ENCODE results near the gene TTC12.

DNA sequence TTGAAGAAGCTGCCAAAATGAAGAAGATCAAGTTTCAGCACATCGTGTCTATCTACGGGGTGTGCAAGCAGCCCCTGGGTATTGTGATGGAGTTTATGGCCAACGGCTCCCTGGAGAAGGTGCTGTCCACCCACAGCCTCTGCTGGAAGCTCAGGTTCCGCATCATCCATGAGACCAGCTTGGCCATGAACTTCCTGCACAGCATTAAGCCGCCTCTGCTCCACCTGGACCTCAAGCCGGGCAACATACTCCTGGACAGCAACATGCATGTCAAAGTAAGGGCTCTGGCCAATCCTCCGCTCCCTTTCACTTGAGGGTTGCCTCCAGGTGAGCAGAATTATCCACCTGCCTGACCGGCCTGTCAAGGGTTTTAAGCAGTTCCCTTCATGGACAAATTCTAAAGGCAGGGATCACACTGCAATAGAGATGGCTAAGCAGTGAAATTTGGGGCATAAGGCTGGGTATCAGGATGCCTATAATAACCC, 79.2 kb downstream of the TTC12 start:
- TF ChIP-seq, protein P1, sequence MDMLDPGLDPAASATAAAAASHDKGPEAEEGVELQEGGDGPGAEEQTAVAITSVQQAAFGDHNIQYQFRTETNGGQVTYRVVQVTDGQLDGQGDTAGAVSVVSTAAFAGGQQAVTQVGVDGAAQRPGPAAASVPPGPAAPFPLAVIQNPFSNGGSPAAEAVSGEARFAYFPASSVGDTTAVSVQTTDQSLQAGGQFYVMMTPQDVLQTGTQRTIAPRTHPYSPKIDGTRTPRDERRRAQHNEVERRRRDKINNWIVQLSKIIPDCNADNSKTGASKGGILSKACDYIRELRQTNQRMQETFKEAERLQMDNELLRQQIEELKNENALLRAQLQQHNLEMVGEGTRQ (IDR thresholded peaks at IDR 0.05; ENCODE audit: borderline replicate concordance, low read depth, low read length) = no peak
- TF ChIP-seq EZH2phosphoT487 (IDR thresholded peaks at IDR 0.05; ENCODE audit: borderline replicate concordance, low read depth) = no peak
- no peak for TF ChIP-seq POLR2AphosphoS5 (IDR thresholded peaks at IDR 0.05; ENCODE audit: low read depth, low read length)
- no peak for TF ChIP-seq TCF12 (IDR thresholded peaks at IDR 0.05)
- TF ChIP-seq, protein P2, sequence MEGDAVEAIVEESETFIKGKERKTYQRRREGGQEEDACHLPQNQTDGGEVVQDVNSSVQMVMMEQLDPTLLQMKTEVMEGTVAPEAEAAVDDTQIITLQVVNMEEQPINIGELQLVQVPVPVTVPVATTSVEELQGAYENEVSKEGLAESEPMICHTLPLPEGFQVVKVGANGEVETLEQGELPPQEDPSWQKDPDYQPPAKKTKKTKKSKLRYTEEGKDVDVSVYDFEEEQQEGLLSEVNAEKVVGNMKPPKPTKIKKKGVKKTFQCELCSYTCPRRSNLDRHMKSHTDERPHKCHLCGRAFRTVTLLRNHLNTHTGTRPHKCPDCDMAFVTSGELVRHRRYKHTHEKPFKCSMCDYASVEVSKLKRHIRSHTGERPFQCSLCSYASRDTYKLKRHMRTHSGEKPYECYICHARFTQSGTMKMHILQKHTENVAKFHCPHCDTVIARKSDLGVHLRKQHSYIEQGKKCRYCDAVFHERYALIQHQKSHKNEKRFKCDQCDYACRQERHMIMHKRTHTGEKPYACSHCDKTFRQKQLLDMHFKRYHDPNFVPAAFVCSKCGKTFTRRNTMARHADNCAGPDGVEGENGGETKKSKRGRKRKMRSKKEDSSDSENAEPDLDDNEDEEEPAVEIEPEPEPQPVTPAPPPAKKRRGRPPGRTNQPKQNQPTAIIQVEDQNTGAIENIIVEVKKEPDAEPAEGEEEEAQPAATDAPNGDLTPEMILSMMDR (IDR thresholded peaks at IDR 0.05) = no peak
